IMR-90 (cell line): ENCODE measurements around the gene RC3H2.

ENCODE experiments used
- BHLHE40 ChIP-seq: fragments of 150-350 bp; IDR thresholded peaks from 2 replicates; pipeline ENCODE4 v1.6.1; 2016; ENCODE audit warnings: mild to moderate bottlenecking, low read depth, low read length
- CEBPB ChIP-seq: IDR thresholded peaks from 2 replicates; pipeline ENCODE4 v1.6.1; 2012; ENCODE audit warnings: low read depth, low read length, improper control_type of control experiment
- CHD1 ChIP-seq: IDR thresholded peaks from 2 replicates; pipeline ENCODE4 v1.6.1; 2012; ENCODE audit warnings: low read depth, low read length, improper control_type of control experiment
- FOS ChIP-seq: fragments of 150-350 bp; IDR thresholded peaks from 2 replicates; pipeline ENCODE4 v1.6.1; 2016; ENCODE audit warnings: low read depth, low read length
- MAFK ChIP-seq: IDR thresholded peaks from 2 replicates; pipeline ENCODE4 v1.6.1; 2012; ENCODE audit warnings: low read depth, low read length, improper control_type of control experiment
- MXI1 ChIP-seq: IDR thresholded peaks from 2 replicates; pipeline ENCODE4 v1.6.1; 2012; ENCODE audit warnings: low read depth, mild to moderate bottlenecking, low read length, moderate library complexity, borderline replicate concordance
- NFE2L2 ChIP-seq: fragments of 150-350 bp; IDR thresholded peaks from 2 replicates; pipeline ENCODE4 v1.6.1; 2016; ENCODE audit warnings: low read depth, mild to moderate bottlenecking, low read length
- POLR2A ChIP-seq: IDR thresholded peaks from 2 replicates; pipeline ENCODE4 v1.6.1; 2012; ENCODE audit warnings: mild to moderate bottlenecking, low read depth, low read length
- RAD21 ChIP-seq: IDR thresholded peaks from 2 replicates; pipeline ENCODE4 v1.6.1; 2012; ENCODE audit warnings: low read length, improper control_type of control experiment
- RCOR1 ChIP-seq: IDR thresholded peaks from 2 replicates; pipeline ENCODE4 v1.6.1; 2012; ENCODE audit warnings: mild to moderate bottlenecking, low read length, improper control_type of control experiment; ENCODE audit not compliant: insufficient replicate concordance
- RFX5 ChIP-seq: IDR thresholded peaks from 2 replicates; pipeline ENCODE4 v1.8.0; 2012; ENCODE audit warnings: low read depth, mild to moderate bottlenecking, low read length, moderate library complexity
- SMC3 ChIP-seq: fragments of 150-350 bp; IDR thresholded peaks from 2 replicates; pipeline ENCODE4 v1.6.1; 2016; ENCODE audit warnings: low read depth, mild to moderate bottlenecking, antibody characterized with exemption, low read length, moderate library complexity
- TF ChIP-seq, protein P1 (sequence below): conservative IDR thresholded peaks from 2 replicates; pipeline ENCODE4 v1.5.1; 2012; ENCODE audit warnings: mild to moderate bottlenecking, low read depth, low read length, improper control_type of control experiment
- TF ChIP-seq, protein P2 (sequence below): fragments of 150-350 bp; IDR thresholded peaks from 2 replicates; pipeline ENCODE4 v1.6.1; 2017; ENCODE audit warnings: mild to moderate bottlenecking, antibody characterized with exemption, low read length, low read depth

DNA sequence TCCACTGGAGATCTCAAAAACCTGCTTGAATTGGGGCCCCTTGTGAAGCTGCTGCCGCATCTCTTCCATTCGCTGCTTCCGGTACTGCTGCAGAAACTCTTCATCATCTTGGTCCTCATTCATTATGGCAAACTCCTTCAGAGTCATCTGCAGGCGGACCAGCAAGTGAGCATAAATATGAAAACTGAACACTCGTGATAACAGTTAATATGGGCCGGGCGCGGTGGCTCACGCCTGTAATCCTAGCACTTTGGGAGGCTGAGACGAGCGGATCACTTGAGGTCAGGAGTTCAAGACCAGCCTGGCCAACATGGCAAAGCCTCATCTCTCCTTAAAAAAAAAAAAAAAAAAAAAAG lies 84.7 kb downstream of the RC3H2 start:
- TF ChIP-seq POLR2A = no peak
- TF ChIP-seq, protein P1, sequence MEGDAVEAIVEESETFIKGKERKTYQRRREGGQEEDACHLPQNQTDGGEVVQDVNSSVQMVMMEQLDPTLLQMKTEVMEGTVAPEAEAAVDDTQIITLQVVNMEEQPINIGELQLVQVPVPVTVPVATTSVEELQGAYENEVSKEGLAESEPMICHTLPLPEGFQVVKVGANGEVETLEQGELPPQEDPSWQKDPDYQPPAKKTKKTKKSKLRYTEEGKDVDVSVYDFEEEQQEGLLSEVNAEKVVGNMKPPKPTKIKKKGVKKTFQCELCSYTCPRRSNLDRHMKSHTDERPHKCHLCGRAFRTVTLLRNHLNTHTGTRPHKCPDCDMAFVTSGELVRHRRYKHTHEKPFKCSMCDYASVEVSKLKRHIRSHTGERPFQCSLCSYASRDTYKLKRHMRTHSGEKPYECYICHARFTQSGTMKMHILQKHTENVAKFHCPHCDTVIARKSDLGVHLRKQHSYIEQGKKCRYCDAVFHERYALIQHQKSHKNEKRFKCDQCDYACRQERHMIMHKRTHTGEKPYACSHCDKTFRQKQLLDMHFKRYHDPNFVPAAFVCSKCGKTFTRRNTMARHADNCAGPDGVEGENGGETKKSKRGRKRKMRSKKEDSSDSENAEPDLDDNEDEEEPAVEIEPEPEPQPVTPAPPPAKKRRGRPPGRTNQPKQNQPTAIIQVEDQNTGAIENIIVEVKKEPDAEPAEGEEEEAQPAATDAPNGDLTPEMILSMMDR = no peak
- no peak for TF ChIP-seq RAD21
- no peak for TF ChIP-seq RFX5
- no peak for TF ChIP-seq MAFK
- TF ChIP-seq, protein P2, sequence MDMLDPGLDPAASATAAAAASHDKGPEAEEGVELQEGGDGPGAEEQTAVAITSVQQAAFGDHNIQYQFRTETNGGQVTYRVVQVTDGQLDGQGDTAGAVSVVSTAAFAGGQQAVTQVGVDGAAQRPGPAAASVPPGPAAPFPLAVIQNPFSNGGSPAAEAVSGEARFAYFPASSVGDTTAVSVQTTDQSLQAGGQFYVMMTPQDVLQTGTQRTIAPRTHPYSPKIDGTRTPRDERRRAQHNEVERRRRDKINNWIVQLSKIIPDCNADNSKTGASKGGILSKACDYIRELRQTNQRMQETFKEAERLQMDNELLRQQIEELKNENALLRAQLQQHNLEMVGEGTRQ = no peak
- TF ChIP-seq SMC3 = no peak
- TF ChIP-seq CHD1 = no peak
- no peak for TF ChIP-seq FOS
- TF ChIP-seq MXI1 = no peak
- TF ChIP-seq RCOR1 = no peak
- no peak for TF ChIP-seq CEBPB
- TF ChIP-seq BHLHE40 = no peak
- no peak for TF ChIP-seq NFE2L2
